HUES64 (cell line): Measurements from ENCODE around the gene MYLK.
"Not testable (repeated sequence)": the region's sequence is repeated elsewhere in the genome, so short reads cannot be mapped to it uniquely, and the experiment has no call there.

ENCODE experiments used
- H3K27ac ChIP-seq: 2 replicates; pipeline ENCODE4 v1.7.0; 2013; ENCODE audit warnings: low read depth, low read length, inconsistent platforms
- H3K27me3 ChIP-seq: 2 replicates; pipeline ENCODE4 v1.6.1; 2013; ENCODE audit warnings: mild to moderate bottlenecking, low read length; ENCODE audit not compliant: insufficient read depth
- H3K36me3 ChIP-seq: 2 replicates; pipeline ENCODE4 v1.6.1; 2013; ENCODE audit warnings: mild to moderate bottlenecking, low read length; ENCODE audit not compliant: insufficient read depth
- H3K4me1 ChIP-seq: 2 replicates; pipeline ENCODE4 v1.6.1; 2013; ENCODE audit warnings: mild to moderate bottlenecking, low read length, moderate library complexity; ENCODE audit not compliant: insufficient read depth
- H3K4me3 ChIP-seq: 2 replicates; pipeline ENCODE4 v1.5.1; 2013; ENCODE audit warnings: mild to moderate bottlenecking, low read length, moderate library complexity
- H3K9ac ChIP-seq: 2 replicates; pipeline ENCODE4 v1.6.1; 2013; ENCODE audit warnings: mild to moderate bottlenecking, low read depth, low read length
- H3K9me3 ChIP-seq: 2 replicates; pipeline ENCODE4 v1.6.1; 2013; ENCODE audit warnings: low read depth, low read length; ENCODE audit not compliant: insufficient read depth
- whole genome bisulfite sequencing: fragments of 150-250, 120-280 bp; methylation state at CpG from one replicate; pipeline ENCODE4 v1.1.7; 2013; ENCODE audit warnings: missing lambda C conversion rate; 5-methylcytosine and 5-hydroxymethylcytosine counted together

MYLK gene

GRCh38 chr3:123708531-123708930, 175.6 kb downstream of the MYLK start:
- 0 out of 2 replicates have a peak, but pooled peaks cover 3% of the 10 kb centered on the region for H3K4me1 ChIP-seq
- H3K27me3 ChIP-seq, result no peaks in the 10 kb centered on the region
- WGBS, result 95% methylated on average over 10 of the region's 10 CpGs
- H3K27ac ChIP-seq, result no peak overlapping the region
- no peak overlapping the region for H3K4me3 ChIP-seq
- H3K9me3 ChIP-seq, result no peaks in the 10 kb centered on the region
- H3K9ac ChIP-seq, result no peak overlapping the region
- no peaks in the 10 kb centered on the region for H3K36me3 ChIP-seq

- not testable (repeated sequence) for H3K9ac ChIP-seq, H3K4me3 ChIP-seq, H3K36me3 ChIP-seq, H3K27me3 ChIP-seq, H3K27ac ChIP-seq, H3K4me1 ChIP-seq, H3K9me3 ChIP-seq
- WGBS, result 95% methylated on average over 7 of the region's 7 CpGs
Measured at GRCh38 chr3:123707641-123708040, 176.5 kb downstream of the MYLK start.

- H3K36me3 ChIP-seq, result no peaks in the 10 kb centered on the region
- H3K27me3 ChIP-seq, result no peaks in the 10 kb centered on the region
- no peak overlapping the region for H3K4me3 ChIP-seq
- WGBS, result 92% methylated on average over 8 of the region's 8 CpGs
- no peak overlapping the region for H3K9ac ChIP-seq
- no peaks in the 10 kb centered on the region for H3K9me3 ChIP-seq
- H3K27ac ChIP-seq, result no peak overlapping the region
- no peaks in the 10 kb centered on the region for H3K4me1 ChIP-seq
Measured at GRCh38 chr3:123706871-123707270, 177.3 kb downstream of the MYLK start.

- Histone ChIP-seq H3K9me3 (no peaks in the 10 kb centered on the region), H3K36me3 (no peaks in the 10 kb centered on the region)
- 92% methylated on average over 12 of the region's 12 CpGs for WGBS
Measured at GRCh38 chr3:123705488-123706285, 178.4 kb downstream of the MYLK start.

GRCh38 chr3:123703663-123704062, 180.5 kb downstream of the MYLK start:
- not testable (repeated sequence) for H3K27me3 ChIP-seq, H3K27ac ChIP-seq, H3K9ac ChIP-seq, H3K9me3 ChIP-seq, H3K36me3 ChIP-seq, H3K4me3 ChIP-seq, H3K4me1 ChIP-seq
- 97% methylated on average over 3 of the region's 3 CpGs for WGBS

More at GRCh38 chr3:123705488-123706285, 178.4 kb downstream of the MYLK start:
- Histone ChIP-seq H3K4me1 (no peaks in the 10 kb centered on the region), H3K27ac (no peak overlapping the region), H3K4me3 (no peak overlapping the region), H3K27me3 (no peaks in the 10 kb centered on the region), H3K9ac (no peak overlapping the region)

- no peak overlapping the region for H3K27ac ChIP-seq
- H3K4me1 ChIP-seq, result no peaks in the 10 kb centered on the region
- no peaks in the 10 kb centered on the region for H3K9me3 ChIP-seq
- H3K9ac ChIP-seq, result no peak overlapping the region
- no peaks in the 10 kb centered on the region for H3K27me3 ChIP-seq
- H3K4me3 ChIP-seq, result no peak overlapping the region
- no CpG with 5 or more reads among the region's 2 CpGs for WGBS
- no peaks in the 10 kb centered on the region for H3K36me3 ChIP-seq
Measured at GRCh38 chr3:123702720-123703119, 181.4 kb downstream of the MYLK start.

GRCh38 chr3:123702057-123702456, 182.1 kb downstream of the MYLK start:
- H3K9ac ChIP-seq, H3K36me3 ChIP-seq, H3K9me3 ChIP-seq, H3K4me1 ChIP-seq, H3K4me3 ChIP-seq, H3K27me3 ChIP-seq, H3K27ac ChIP-seq: not testable (repeated sequence)
- no CpG with 5 or more reads among the region's 2 CpGs for WGBS

- Histone ChIP-seq H3K9ac (no peak overlapping the region), H3K36me3 (no peaks in the 10 kb centered on the region), H3K9me3 (no peaks in the 10 kb centered on the region)
Measured at GRCh38 chr3:123700791-123701722, 183.1 kb downstream of the MYLK start.

GRCh38 chr3:123698813-123699212, 185.3 kb downstream of the MYLK start:
- Histone ChIP-seq H3K4me3 (no peak overlapping the region), H3K27me3 (no peaks in the 10 kb centered on the region), H3K9ac (no peak overlapping the region), H3K4me1 (peaks cover 16% of the 10 kb centered on the region; the same call in 1 of the 2 replicates), H3K36me3 (no peaks in the 10 kb centered on the region), H3K9me3 (no peaks in the 10 kb centered on the region), H3K27ac (no peak overlapping the region)
- WGBS, result 82% methylated on average over 5 of the region's 5 CpGs

More at GRCh38 chr3:123700791-123701722, 183.1 kb downstream of the MYLK start:
- WGBS, result 94% methylated on average over 22 of the region's 23 CpGs
- Histone ChIP-seq H3K27me3 (no peaks in the 10 kb centered on the region), H3K4me3 (no peak overlapping the region), H3K4me1 (no peaks in the 10 kb centered on the region), H3K27ac (no peak overlapping the region)

- Histone ChIP-seq H3K9ac (no peak overlapping the region), H3K36me3 (no peaks in the 10 kb centered on the region), H3K27ac (no peak overlapping the region), H3K4me1 (peaks cover 16% of the 10 kb centered on the region; the same call in 1 of the 2 replicates), H3K4me3 (no peak overlapping the region), H3K27me3 (no peaks in the 10 kb centered on the region), H3K9me3 (no peaks in the 10 kb centered on the region)
- 69% methylated on average over 6 of the region's 6 CpGs for WGBS
Measured at GRCh38 chr3:123696808-123697207, 187.3 kb downstream of the MYLK start.
